Activated CD4-positive, alpha-beta T cell treated with anti-CD3 and anti-CD28 coated beads, Interleukin-2, amount 10 ng/mL, durations not matched to agents 24 days and 14 days (primary cell): ENCODE results near the gene AMER3. TPM values are rescaled to one million over a fixed set of nuclear protein-coding genes. Genes with fewer than 3 reads are reported as not detected.

Experiments used
- DNase-seq: peaks from one replicate; pipeline ENCODE4 v3.0.0; 2022
- H3K27ac Mint-ChIP-seq: one replicate; pipeline ENCODE4 v1.8.0; 2022; ENCODE audit warnings: mild to moderate bottlenecking, mixed read lengths
- H3K27me3 Mint-ChIP-seq: one replicate; pipeline ENCODE4 v1.8.0; 2022; ENCODE audit warnings: mixed read lengths
- H3K36me3 Mint-ChIP-seq: one replicate; pipeline ENCODE4 v1.8.0; 2022; ENCODE audit warnings: low read depth, mild to moderate bottlenecking, mixed read lengths
- H3K4me1 Mint-ChIP-seq: one replicate; pipeline ENCODE4 v1.8.0; 2021; ENCODE audit warnings: mixed read lengths
- H3K4me3 Mint-ChIP-seq: one replicate; pipeline ENCODE4 v1.8.0; 2022; ENCODE audit warnings: mild to moderate bottlenecking, moderate library complexity, mixed read lengths
- H3K9me3 Mint-ChIP-seq: one replicate; pipeline ENCODE4 v1.8.0; 2021; ENCODE audit warnings: mixed read lengths
- intact Hi-C: fragments of 100-400 bp; cut with micrococcal nuclease; formaldehyde crosslinking; loops from one replicate; pipeline ENCODE4 v1.15.1; 2023
- total RNA-seq: library from RNA; stranded (reverse); gene quantifications from 2 replicates; pipeline ENCODE4 v1.2.3, GENCODE V29; 2022

The AMER3 gene
- total RNA-seq, 1 donor from 2014 or later: not detected

DNA sequence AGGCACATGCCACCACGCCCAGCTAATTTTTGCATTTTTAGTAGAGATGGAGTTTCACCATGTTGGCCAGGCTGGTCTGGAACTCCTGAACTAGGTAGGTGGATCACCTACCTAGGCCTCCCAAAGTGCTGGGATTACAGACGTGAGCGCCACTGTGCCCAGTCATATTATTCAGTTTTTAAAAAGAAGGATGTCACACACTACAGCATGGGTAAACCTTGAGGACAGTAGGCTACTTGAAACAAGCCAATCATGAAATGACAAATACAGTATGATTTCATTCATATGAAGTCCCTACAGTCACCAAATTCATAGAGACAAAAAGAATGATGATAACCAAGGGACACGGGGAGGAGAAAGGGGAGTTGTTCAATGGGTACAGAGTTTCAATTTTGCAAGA lies 50.3 kb downstream of the AMER3 start:
- H3K9me3 Mint-ChIP-seq: no peaks in the 10 kb centered on the region
- H3K4me3 Mint-ChIP-seq: no peak overlapping the region
- no peaks in the 10 kb centered on the region for H3K36me3 Mint-ChIP-seq
- peaks cover 4% of the 10 kb centered on the region for H3K4me1 Mint-ChIP-seq
- peaks cover 17% of the 10 kb centered on the region for H3K27me3 Mint-ChIP-seq
- H3K27ac Mint-ChIP-seq: no peak overlapping the region
- intact Hi-C loops: no loop called here
- no peak for DNase-seq

DNA sequence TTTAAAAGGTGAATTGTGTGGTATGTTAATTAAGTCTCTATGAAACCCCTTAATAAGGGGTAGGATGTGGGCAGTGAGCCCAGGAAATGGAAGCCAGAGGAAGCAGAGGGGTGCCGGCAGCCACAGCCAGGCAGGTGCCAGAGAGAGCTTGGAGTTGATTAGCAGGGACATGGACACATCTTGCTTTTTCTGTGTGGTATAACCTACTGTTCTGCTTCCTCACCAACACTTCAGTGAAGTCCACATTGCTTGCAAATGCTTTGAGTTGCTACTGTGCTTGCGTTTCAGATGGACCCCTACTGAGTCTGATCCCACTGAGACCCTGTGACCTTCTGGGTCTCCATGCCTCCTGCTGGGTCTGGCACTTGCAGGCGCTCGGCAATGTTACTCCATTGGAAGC lies 51.0 kb downstream of the AMER3 start:
- H3K27me3 Mint-ChIP-seq: peaks cover 23% of the 10 kb centered on the region
- intact Hi-C loops: no loop called here
- DNase-seq: no peak
- H3K36me3 Mint-ChIP-seq: no peaks in the 10 kb centered on the region
- H3K4me1 Mint-ChIP-seq: peaks cover 4% of the 10 kb centered on the region
- H3K9me3 Mint-ChIP-seq: no peaks in the 10 kb centered on the region
- H3K4me3 Mint-ChIP-seq: no peak overlapping the region
- no peak overlapping the region for H3K27ac Mint-ChIP-seq

DNA sequence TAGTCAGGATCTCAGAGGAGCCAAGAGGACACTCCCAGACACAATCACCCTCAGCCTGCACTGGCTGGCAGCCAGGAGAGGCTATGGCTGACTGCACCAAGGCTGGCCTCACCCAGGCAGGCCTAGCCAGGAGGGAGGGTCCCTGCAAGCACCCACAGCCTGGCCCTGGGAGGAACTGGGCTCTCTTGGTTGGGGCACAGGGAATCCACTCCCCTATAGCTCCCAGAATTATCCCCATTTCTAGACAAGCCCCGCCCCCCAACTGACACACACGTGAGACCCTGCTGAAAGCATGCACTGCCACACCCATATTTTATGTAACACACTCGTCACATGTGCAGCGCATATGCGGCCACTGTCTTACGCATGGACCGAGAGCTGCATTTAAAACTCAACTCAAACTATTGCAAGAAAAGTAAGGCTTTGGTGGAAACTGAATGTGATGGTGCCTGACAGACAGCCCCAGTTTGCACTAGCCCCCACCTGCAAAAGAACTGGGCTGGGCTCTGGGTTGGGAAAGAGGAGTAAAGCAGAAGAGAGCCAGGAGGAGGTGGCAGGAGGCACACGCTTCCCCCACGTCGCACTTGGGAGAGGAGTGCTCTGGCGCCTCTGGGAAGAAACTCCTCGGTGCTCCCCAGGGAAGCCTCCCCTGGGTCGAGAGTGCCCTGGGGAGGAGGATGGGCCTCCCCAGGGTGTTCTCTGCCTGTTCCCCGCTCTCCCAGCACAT lies 52.5 kb downstream of the AMER3 start:
- Mint-ChIP-seq H3K27ac (no peak overlapping the region), H3K4me1 (peaks cover 4% of the 10 kb centered on the region), H3K27me3 (peaks cover 33% of the 10 kb centered on the region), H3K36me3 (no peaks in the 10 kb centered on the region), H3K9me3 (no peaks in the 10 kb centered on the region), H3K4me3 (no peak overlapping the region)
- intact Hi-C loops: no loop called here
- no peak for DNase-seq

- DNase-seq: no peak
- Mint-ChIP-seq H3K27ac (no peak overlapping the region), H3K9me3 (no peaks in the 10 kb centered on the region), H3K27me3 (peaks cover 33% of the 10 kb centered on the region), H3K4me1 (peaks cover 4% of the 10 kb centered on the region), H3K4me3 (no peak overlapping the region), H3K36me3 (no peaks in the 10 kb centered on the region)
- intact Hi-C loops: no loop called here
Observed at GRCh38 chr2:130808482-130809268, 53.3 kb downstream of the AMER3 start.

DNA sequence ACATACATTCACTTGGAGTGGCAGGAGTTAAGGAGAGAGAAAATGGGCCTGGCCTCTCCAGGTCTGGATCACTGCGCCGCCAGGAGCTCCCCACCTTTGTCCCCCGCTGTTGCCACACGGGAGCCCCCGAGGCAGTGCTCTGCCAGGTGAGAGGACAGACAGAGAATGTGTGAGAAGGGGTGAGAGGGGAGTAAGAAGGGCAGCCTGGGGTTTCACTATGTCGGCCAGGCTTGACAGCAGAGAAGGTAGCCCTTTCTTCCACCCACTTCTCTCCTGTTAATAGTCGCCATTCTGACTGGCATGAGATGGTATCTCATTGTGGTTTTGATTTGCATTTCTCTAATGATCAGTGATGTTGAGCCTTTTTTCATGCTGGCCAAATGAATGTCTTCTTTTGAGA lies 55.1 kb downstream of the AMER3 start:
- H3K9me3 Mint-ChIP-seq: no peaks in the 10 kb centered on the region
- H3K27me3 Mint-ChIP-seq: peaks cover 33% of the 10 kb centered on the region
- DNase-seq: no peak
- H3K27ac Mint-ChIP-seq: no peak overlapping the region
- intact Hi-C loops: no loop called here
- H3K4me1 Mint-ChIP-seq: peaks cover 4% of the 10 kb centered on the region
- H3K4me3 Mint-ChIP-seq: no peak overlapping the region
- no peaks in the 10 kb centered on the region for H3K36me3 Mint-ChIP-seq

- H3K27me3 Mint-ChIP-seq: peaks cover 26% of the 10 kb centered on the region
- no peak overlapping the region for H3K4me3 Mint-ChIP-seq
- no peaks in the 10 kb centered on the region for H3K36me3 Mint-ChIP-seq
- no peaks in the 10 kb centered on the region for H3K9me3 Mint-ChIP-seq
- H3K4me1 Mint-ChIP-seq: no peaks in the 10 kb centered on the region
- H3K27ac Mint-ChIP-seq: no peak overlapping the region
- intact Hi-C loops: no loop called here
- no peak for DNase-seq
Observed at GRCh38 chr2:130813722-130814121, 58.4 kb downstream of the AMER3 start.

GRCh38 chr2:130814931-130815680 lies 59.8 kb downstream of the AMER3 start:
- no peaks in the 10 kb centered on the region for H3K9me3 Mint-ChIP-seq
- intact Hi-C loops: no loop called here
- no peak for DNase-seq
- H3K27ac Mint-ChIP-seq: no peak overlapping the region
- peaks cover 29% of the 10 kb centered on the region for H3K27me3 Mint-ChIP-seq
- H3K4me3 Mint-ChIP-seq: no peak overlapping the region
- no peaks in the 10 kb centered on the region for H3K4me1 Mint-ChIP-seq
- H3K36me3 Mint-ChIP-seq: no peaks in the 10 kb centered on the region

Other genes with a start within 250 kb of the AMER3 start
- not detected in 2 replicates for gene POTEI, start 246.2 kb upstream of the AMER3 start, total RNA-seq
- not detected in 2 replicates for gene CFC1B, start 234.3 kb upstream of the AMER3 start, total RNA-seq
- not detected in 2 replicates for gene CFC1, start 156.0 kb upstream of the AMER3 start, total RNA-seq
- gene POTEJ, start 144.1 kb upstream of the AMER3 start, total RNA-seq: not detected in 2 replicates
- gene GPR148, start 26.5 kb upstream of the AMER3 start, total RNA-seq: not detected in 2 replicates
- 0.07 and 0.31 TPM in 2 replicates for gene ARHGEF4, start 81.4 kb downstream of the AMER3 start, total RNA-seq